Activated CD8-positive, alpha-beta memory T cell treated with anti-CD3 and anti-CD28 coated beads for 4 hours (primary cell): ENCODE data around the gene MED10.

Experiments used
- DNase-seq, 2 donors: peaks; one replicate each; pipeline ENCODE4 v3.0.0-alpha.2; 2020; ENCODE audit warnings: low read depth in 2 of 2

The MED10 gene

DNA sequence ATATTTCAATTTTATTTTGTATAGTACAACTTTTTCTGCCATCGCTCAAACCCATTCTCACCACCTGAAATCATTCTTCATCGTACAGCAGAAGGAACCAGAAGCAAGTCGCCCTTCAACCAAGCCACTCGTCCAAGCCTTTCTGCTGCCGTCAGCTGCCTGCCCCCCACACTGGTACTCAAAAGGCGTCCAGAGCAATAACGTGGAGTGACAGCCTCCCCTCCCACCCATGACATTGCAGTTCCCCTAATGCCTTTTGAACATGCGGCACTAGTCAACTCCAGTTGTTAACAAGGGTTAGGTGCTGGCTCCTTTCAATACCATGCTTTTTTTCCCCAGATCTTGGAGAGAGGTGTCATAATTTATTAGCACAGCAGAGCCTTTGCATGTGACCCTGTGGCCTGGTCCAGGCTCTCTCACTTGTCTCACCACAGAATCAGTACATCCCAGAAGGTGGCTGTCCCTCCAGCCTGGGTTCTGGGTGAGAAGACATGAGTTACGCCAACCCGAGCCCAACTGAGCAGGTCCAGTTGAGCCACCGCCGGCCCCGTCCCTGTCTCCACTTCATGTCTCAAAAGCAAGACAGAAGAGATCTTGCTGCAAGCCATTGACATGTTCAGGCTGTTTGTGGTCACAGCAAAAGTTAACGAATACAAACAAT is 20.4 kb upstream of the MED10 start:
- DNase-seq: no peak

- DNase-seq: no peak
These were observed 19.4 kb upstream of the MED10 start for GRCh38 chr5:6397536-6398269.

- DNase-seq: no peak
These were observed 18.6 kb upstream of the MED10 start for GRCh38 chr5:6396836-6397535.

DNA sequence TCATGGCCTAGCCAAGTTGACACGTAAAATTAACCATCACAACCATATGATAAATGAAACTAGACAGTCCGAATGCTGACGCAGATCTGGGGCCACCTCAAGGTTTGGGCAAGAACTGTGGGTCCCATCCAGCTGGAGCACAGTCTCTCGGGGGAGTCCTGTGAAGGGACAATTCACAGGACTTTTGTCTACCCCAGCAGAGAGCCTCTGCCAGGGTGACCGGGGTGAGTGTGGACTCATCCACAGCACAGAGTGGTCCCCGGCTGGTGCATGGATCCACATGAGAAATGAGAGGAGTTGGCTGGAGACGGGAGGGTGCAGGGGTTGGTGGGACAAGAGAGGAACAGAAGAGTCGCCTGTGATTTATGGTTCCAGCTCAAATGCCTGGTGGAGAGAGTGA is 17.7 kb upstream of the MED10 start:
- DNase-seq: no peak

DNA sequence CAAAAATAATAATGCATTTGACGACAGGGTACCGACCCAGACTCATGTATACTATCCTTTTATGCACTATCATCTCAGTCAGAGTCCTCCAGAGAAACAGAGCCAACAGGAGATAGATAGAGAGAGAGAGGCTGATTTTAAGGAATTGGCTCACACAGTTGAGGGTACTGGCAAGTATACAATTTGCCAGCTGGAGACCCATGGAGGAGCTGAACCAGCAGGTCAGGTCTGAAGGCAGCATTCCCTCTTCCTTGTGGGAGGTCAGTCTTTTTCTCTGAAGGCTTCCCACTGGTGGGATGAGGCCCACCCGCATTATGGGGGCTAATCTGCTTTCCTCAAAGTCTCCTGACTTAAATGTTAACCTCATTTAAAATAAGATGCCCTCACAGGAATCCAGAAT is 17.3 kb upstream of the MED10 start:
- DNase-seq: no peak

DNA sequence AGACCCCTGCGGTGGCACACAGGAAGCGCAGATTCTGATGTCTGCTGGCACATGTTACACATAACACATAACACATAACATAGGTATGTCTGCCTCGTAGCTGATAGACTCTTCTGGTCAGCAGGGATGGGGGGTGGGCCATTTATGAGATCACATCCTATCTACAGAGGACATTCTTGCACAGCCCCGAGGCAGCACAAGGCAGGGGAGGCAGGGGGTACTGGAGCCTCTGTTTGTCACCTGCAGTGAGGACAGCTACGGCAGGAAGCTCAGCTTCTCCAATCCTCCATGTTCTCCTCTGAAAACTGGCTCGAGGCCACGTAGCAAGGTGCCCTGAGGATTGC is 16.7 kb upstream of the MED10 start:
- DNase-seq: no peak

GRCh38 chr5:6394429-6395101 is 16.2 kb upstream of the MED10 start:
- DNase-seq: no peak

GRCh38 chr5:6393596-6394194 is 15.3 kb upstream of the MED10 start:
- DNase-seq: no peak

- DNase-seq: no peak
These were observed 14.2 kb upstream of the MED10 start for GRCh38 chr5:6392561-6392960.

- DNase-seq: no peak
These were observed 12.8 kb upstream of the MED10 start for GRCh38 chr5:6391151-6391550.

GRCh38 chr5:6389946-6390530 is 11.7 kb upstream of the MED10 start:
- DNase-seq: no peak

DNA sequence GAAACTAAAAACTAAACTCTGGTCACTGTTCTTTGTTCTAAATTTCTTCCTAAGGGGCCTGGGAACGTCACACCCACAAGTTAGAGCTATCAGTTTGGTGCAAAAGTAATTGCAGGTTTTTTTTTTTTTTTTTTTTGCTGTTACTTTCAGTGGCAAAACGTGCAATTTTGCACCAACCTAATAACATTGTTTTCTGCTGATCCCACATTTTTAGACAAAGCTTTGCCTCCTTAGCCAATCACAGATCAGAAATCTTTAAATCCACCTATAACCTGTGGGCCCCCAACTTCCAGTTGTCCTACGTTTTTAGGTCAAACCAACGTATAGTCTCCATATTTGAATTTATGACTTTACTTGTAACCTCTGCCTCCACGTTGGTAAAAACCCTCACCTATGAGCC is 11.1 kb upstream of the MED10 start:
- DNase-seq: no peak

GRCh38 chr5:6387970-6388369 is 9.6 kb upstream of the MED10 start:
- DNase-seq: no peak

GRCh38 chr5:6386271-6386670 is 7.9 kb upstream of the MED10 start:
- no peak for DNase-seq

DNA sequence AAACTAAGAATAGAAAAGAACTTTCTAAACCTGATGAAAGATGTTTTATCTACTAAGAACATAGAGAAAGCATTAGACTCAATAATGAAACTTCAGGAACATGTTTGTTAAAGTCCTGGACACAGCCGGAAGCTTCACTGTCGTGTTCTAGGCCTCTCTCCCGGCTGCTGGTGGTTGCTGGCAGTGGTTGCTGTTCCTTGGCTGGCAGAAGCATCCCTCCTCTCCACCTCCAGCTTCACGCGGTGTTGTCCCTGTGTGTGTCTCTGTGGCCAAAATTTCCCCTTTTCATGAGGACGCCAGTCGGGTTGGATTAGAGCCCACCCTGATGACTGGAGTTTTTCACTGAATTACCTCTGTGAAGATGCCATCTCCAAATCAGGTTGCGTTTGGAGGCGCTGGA is 6.5 kb upstream of the MED10 start:
- no peak for DNase-seq

DNA sequence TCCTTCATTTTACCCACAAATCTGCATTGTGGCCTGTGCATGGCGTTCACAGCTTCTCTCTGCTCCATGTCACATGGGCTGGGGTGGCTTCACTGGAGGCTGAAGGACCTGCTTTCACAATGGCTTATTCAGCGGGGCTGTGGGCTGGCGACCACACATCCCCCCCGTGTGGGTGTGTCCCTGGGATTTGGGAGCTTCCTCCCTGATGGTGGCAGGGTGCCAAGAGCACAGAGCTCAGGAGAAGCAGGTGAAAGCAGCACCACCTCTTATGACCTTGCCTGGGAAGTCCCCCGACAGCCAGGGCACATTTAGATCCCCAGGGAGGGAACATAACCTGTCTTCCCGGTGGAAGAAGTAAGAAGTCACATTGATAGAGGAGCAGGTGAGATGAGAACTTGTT is 5.0 kb upstream of the MED10 start:
- no peak for DNase-seq

GRCh38 chr5:6379246-6379645 is 899 bp upstream of the MED10 start:
- DNase-seq: no peak

- DNase-seq: no peak
These were observed 388 bp upstream of the MED10 start for GRCh38 chr5:6378766-6379103.

DNA sequence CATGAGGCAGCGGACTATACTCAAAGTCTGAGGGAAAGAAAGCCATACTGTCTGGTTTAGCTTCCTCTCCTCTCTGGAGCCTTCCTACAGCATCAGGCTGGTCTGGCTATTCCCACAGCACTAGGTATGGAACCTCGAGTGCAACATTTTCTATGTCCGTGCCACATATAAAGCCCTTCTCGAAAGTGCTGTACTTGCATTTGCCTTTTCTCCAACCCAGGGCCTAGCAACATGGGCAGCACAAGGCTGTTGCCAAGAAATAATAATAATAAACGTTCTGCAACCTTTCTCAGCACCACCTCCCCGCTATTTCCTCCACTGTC is 804 bp downstream of the MED10 start:
- no peak for DNase-seq

DNA sequence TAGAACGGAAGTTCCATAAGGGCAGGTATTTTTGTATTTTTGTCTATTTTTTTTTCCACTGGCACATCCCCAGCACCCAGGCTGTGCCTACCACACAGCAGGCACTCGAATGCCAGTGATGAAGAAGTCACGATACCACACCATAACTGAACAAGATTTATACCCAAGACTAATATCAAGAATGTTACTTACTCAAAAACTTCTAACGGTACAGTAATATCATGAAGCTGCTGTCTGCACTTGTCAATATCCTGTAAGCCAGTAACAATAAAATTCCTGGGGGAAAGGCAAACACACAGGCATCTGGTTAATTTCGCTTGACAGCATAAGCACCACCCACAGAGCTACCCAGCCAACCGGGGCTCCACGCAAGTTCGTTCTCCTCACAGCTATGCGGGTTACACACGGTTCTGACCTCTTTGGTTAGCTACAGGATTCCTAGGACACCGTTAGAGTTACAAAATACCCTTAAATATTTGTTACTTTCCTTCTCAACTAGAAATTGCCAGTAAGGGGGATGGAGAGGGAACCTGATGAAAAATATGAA is 1.3 kb downstream of the MED10 start:
- DNase-seq: no peak

GRCh38 chr5:6373081-6373846 is 5.1 kb downstream of the MED10 start:
- DNase-seq: no peak
